ENCODE results near the gene CBARP. TPM values are rescaled to one million over a fixed set of nuclear protein-coding genes. Genes with fewer than 3 reads are reported as not detected.

The CBARP gene
- total and polyA plus RNA-seq, 2 of the 13 experiments (the other 11 are each of a cell fraction or from before 2014, with no cell fraction given), result 1.2 to 1.4 TPM

GRCh38 chr19:1250437-1251260, 12.8 kb upstream of the CBARP start (continued):
- TF ChIP-seq PTBP1 (IDR thresholded peaks at IDR 0.05; ENCODE audit: low read depth, low read length, poor library complexity, severe bottlenecking) (no peak), ZC3H4 (CRISPR knock-in tag; IDR thresholded peaks at IDR 0.05; ENCODE audit: borderline replicate concordance) (no peak), NFKB2 (CRISPR knock-in tag; IDR thresholded peaks at IDR 0.05; ENCODE audit: borderline replicate concordance) (no peak), MLXIP (CRISPR knock-in tag; IDR thresholded peaks at IDR 0.05; ENCODE audit: borderline replicate concordance) (no peak), ZNF12 (CRISPR knock-in tag; IDR thresholded peaks at IDR 0.05) (no peak), ZNF280D (CRISPR knock-in tag; IDR thresholded peaks at IDR 0.05) (no peak), FOXA1 (IDR thresholded peaks at IDR 0.05) (no peak), FOXA1 (CRISPR knock-in tag; IDR thresholded peaks at IDR 0.05) (no peak), MTERF4 (CRISPR knock-in tag; IDR thresholded peaks at IDR 0.05) (no peak), FOSL2 (CRISPR knock-in tag; IDR thresholded peaks at IDR 0.05) (peak; percentile 37; the same call in 1 of the 2 replicates), HNF1B (CRISPR knock-in tag; IDR thresholded peaks at IDR 0.05) (no peak), ZEB1 (IDR thresholded peaks at IDR 0.05; ENCODE audit: insufficient replicate concordance, low read depth) (no peak)
- TF ChIP-seq, protein P1, sequence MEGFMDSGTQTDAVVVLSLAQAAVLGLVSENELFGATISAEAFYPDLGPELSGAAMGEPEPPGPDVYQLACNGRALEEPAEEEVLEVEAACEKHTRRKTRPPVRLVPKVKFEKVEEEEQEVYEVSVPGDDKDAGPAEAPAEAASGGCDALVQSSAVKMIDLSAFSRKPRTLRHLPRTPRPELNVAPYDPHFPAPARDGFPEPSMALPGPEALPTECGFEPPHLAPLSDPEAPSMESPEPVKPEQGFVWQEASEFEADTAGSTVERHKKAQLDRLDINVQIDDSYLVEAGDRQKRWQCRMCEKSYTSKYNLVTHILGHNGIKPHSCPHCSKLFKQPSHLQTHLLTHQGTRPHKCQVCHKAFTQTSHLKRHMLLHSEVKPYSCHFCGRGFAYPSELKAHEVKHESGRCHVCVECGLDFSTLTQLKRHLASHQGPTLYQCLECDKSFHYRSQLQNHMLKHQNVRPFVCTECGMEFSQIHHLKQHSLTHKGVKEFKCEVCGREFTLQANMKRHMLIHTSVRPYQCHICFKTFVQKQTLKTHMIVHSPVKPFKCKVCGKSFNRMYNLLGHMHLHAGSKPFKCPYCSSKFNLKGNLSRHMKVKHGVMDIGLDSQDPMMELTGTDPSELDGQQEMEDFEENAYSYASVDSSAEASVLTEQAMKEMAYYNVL (CRISPR knock-in tag; IDR thresholded peaks at IDR 0.05; ENCODE audit: borderline replicate concordance), result no peak
- TF ChIP-seq, protein P2, sequence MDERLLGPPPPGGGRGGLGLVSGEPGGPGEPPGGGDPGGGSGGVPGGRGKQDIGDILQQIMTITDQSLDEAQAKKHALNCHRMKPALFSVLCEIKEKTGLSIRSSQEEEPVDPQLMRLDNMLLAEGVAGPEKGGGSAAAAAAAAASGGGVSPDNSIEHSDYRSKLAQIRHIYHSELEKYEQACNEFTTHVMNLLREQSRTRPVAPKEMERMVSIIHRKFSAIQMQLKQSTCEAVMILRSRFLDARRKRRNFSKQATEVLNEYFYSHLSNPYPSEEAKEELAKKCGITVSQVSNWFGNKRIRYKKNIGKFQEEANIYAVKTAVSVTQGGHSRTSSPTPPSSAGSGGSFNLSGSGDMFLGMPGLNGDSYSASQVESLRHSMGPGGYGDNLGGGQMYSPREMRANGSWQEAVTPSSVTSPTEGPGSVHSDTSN (CRISPR knock-in tag; IDR thresholded peaks at IDR 0.05), result no peak
- TF ChIP-seq, protein P3, sequence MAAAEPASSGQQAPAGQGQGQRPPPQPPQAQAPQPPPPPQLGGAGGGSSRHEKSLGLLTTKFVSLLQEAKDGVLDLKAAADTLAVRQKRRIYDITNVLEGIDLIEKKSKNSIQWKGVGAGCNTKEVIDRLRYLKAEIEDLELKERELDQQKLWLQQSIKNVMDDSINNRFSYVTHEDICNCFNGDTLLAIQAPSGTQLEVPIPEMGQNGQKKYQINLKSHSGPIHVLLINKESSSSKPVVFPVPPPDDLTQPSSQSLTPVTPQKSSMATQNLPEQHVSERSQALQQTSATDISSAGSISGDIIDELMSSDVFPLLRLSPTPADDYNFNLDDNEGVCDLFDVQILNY (CRISPR knock-in tag; conservative IDR thresholded peaks at IDR 0.05), result no peak
